K562 (cell line): ENCODE results near the gene TEX264. TPM values are rescaled to one million over a fixed set of nuclear protein-coding genes. Genes with fewer than 3 reads are reported as not detected.
A peak's percentile ranks its signal among the peaks of the same experiment; 100 is the strongest.

Experiments
- ARNT ChIP-seq, 2 experiments: fragments of 450-650 bp; IDR thresholded peaks; 2 replicates each; pipeline ENCODE4 v1.6.1; 2016; ENCODE audit warnings: mild to moderate bottlenecking in 1 of 2
- BRD9 ChIP-seq: fragments of 450-650 bp; IDR thresholded peaks from 2 replicates; pipeline ENCODE4 v1.6.1; 2018; ENCODE audit warnings: low read depth; ENCODE audit not compliant: partially characterized antibody
- BRF1 ChIP-seq: IDR thresholded peaks from 3 replicates; pipeline ENCODE4 v1.6.1; 2011; ENCODE audit warnings: borderline replicate concordance, mild to moderate bottlenecking; ENCODE audit not compliant: insufficient read length; ENCODE audit errors: extremely low read depth
- CBFA2T2 ChIP-seq: fragments of 450-650 bp; conservative IDR thresholded peaks from 2 replicates; pipeline ENCODE4 v1.6.1; 2017; ENCODE audit warnings: mild to moderate bottlenecking
- CBX3 ChIP-seq, 2 experiments: IDR thresholded peaks; 1 replicate in 1 of 2; 2 replicates in 1 of 2; pipeline ENCODE4 v1.6.1; 2012; ENCODE audit warnings: inconsistent platforms in 2 of 2, low read length in 2 of 2, borderline replicate concordance in 1 of 2, control low read depth in 1 of 2
- EP400 ChIP-seq: fragments of 450-650 bp; IDR thresholded peaks from 2 replicates; pipeline ENCODE4 v1.6.1; 2017; ENCODE audit warnings: antibody characterized with exemption, mild to moderate bottlenecking, moderate library complexity
- ETV1 ChIP-seq: fragments of 450-650 bp; conservative IDR thresholded peaks from 2 replicates; pipeline ENCODE4 v1.6.1; 2016; ENCODE audit warnings: missing genetic modification characterization, control low read depth, low read depth, missing compliant biosample characterization
- FOXA3 ChIP-seq, 2 experiments: fragments of 450-650 bp in 1 of 2; sonication (generic) in 1 of 2; formaldehyde crosslinking; IDR thresholded peaks in 1 of 2; conservative IDR thresholded peaks in 1 of 2; 2 replicates each; pipeline versions ENCODE4 v1.4.0 to v1.8.0; 2020 to 2022; ENCODE audit warnings: mild to moderate bottlenecking in 2 of 2, missing genetic modification reagents in 1 of 2
- GTF2E2 ChIP-seq: fragments of 200-800 bp; sonication (Bioruptor generic); IDR thresholded peaks from 2 replicates; pipeline ENCODE4 v1.6.1; 2016; ENCODE audit warnings: missing genetic modification characterization, missing compliant biosample characterization
- HMBOX1 ChIP-seq: sonication (generic); IDR thresholded peaks from 2 replicates; pipeline ENCODE4 v1.6.1; 2016
- HNRNPUL1 ChIP-seq: fragments of 200-400 bp; formaldehyde crosslinking; IDR thresholded peaks from 2 replicates; pipeline ENCODE4 v1.6.1; 2017; ENCODE audit warnings: low read length
- KLF1 ChIP-seq: fragments of 450-650 bp; IDR thresholded peaks from 2 replicates; pipeline ENCODE4 v1.6.1; 2016; ENCODE audit warnings: missing genetic modification characterization, missing compliant biosample characterization
- MEF2D ChIP-seq: conservative IDR thresholded peaks from 2 replicates; pipeline ENCODE4 v1.6.1; 2016; ENCODE audit warnings: low read depth, missing genetic modification characterization, missing compliant biosample characterization
- NCOR1 ChIP-seq: fragments of 450-650 bp; IDR thresholded peaks from 2 replicates; pipeline ENCODE4 v1.6.1; 2016; ENCODE audit warnings: mild to moderate bottlenecking, moderate library complexity
- OTX1 ChIP-seq: fragments of 450-650 bp; formaldehyde crosslinking; IDR thresholded peaks from 2 replicates; pipeline ENCODE4 v1.4.0; 2022; ENCODE audit warnings: mild to moderate bottlenecking
- POLR2AphosphoS5 ChIP-seq: IDR thresholded peaks from 2 replicates; pipeline ENCODE4 v1.6.1; 2011; ENCODE audit warnings: mild to moderate bottlenecking, low read depth, low read length, moderate library complexity; ENCODE audit not compliant: control insufficient read depth, insufficient read depth
- REST ChIP-seq, 2 experiments: fragments of 450-650 bp; formaldehyde crosslinking in 1 of 2; IDR thresholded peaks; 2 replicates each; pipeline versions ENCODE4 v1.4.0 to v1.6.1; 2014 to 2020; ENCODE audit warnings: mild to moderate bottlenecking in 2 of 2, borderline replicate concordance in 1 of 2, low read depth in 1 of 2
- TAL1 ChIP-seq: fragments of 450-650 bp; IDR thresholded peaks from 2 replicates; pipeline ENCODE4 v1.6.1; 2016; ENCODE audit warnings: mild to moderate bottlenecking
- XRCC3 ChIP-seq: fragments of 450-650 bp; IDR thresholded peaks from 2 replicates; pipeline ENCODE4 v1.6.1; 2017; ENCODE audit warnings: mild to moderate bottlenecking, moderate library complexity
- ZFP1 ChIP-seq: fragments of 450-650 bp; formaldehyde crosslinking; IDR thresholded peaks from 2 replicates; pipeline ENCODE4 v1.4.0; 2020; ENCODE audit warnings: mild to moderate bottlenecking, mixed read lengths
- ZNF12 ChIP-seq: sonication (generic); formaldehyde crosslinking; IDR thresholded peaks from 2 replicates; pipeline ENCODE4 v1.4.0; 2020; ENCODE audit warnings: mild to moderate bottlenecking, missing genetic modification reagents
- ZNF174 ChIP-seq: fragments of 250-450 bp; sonication (Bioruptor Pico); IDR thresholded peaks from 2 replicates; pipeline ENCODE4 v1.4.0; 2020; ENCODE audit warnings: mild to moderate bottlenecking
- ZNF239 ChIP-seq: fragments of 250-450 bp; sonication (Bioruptor Pico); IDR thresholded peaks from 2 replicates; pipeline ENCODE4 v1.4.0; 2020; ENCODE audit warnings: mild to moderate bottlenecking
- polyA plus RNA-seq, 8 experiments: library from polyadenylated mRNA; depleted of rRNA in 4 of 8; stranded (reverse) in 5 of 8; unstranded in 3 of 8; fragments of >200 nt; fragmentation: Nextera tagmentation in 2 of 8; fragmentation: Illumina TruSeq in 1 of 8; extraction: Ambion mirVana in 2 of 8; extraction: Trizol in 1 of 8; gene quantifications; 2 replicates each; pipeline versions ENCODE4 v1.2.1 to v1.2.3, GENCODE V29; 2011 to 2014; ENCODE audit warnings: inconsistent platforms in 1 of 8, missing spikeins in 1 of 8
- total RNA-seq, 7 experiments: library from RNA; depleted of rRNA in 6 of 7; stranded (reverse); fragments of >200 nt in 6 of 7; fragmentation: Illumina TruSeq in 2 of 7; extraction: Trizol in 2 of 7; gene quantifications; 2 replicates each; pipeline versions ENCODE4 v1.2.1 to v1.2.3, GENCODE V29; 2011 to 2021; ENCODE audit warnings: low replicate concordance in 1 of 7

Gene TEX264
- total and polyA plus RNA-seq, 9 of the 15 experiments (the other 6 are each of a cell fraction or from before 2014, with no cell fraction given): 4.1 to 47.0 (median 31.0) TPM

GRCh38 chr3:51682079-51682478 is 11.0 kb downstream of the TEX264 start (continued):
- TF ChIP-seq KLF1 (tag): no peak
- TF ChIP-seq HNRNPUL1: no peak
- TF ChIP-seq ZFP1: no peak
- 0 out of 4 replicates have a peak, but pooled peaks of 1 of the 2 experiments have one; percentile 24 for TF ChIP-seq ARNT (IDR thresholded peaks at IDR 0.05)
- TF ChIP-seq NCOR1: peak; percentile 37
- TF ChIP-seq EP400: no peak
- peak; percentile 32; the same call in 1 of the 2 replicates for TF ChIP-seq HMBOX1
- TF ChIP-seq ZNF12 (CRISPR knock-in tag): no peak
- no peak for TF ChIP-seq FOXA3 (CRISPR knock-in tag; conservative IDR thresholded peaks at IDR 0.05 in 1 of 2, IDR thresholded peaks at IDR 0.05 in 1 of 2)
- TF ChIP-seq ZNF174: no peak
- no peak for TF ChIP-seq BRF1
- no peak for TF ChIP-seq BRD9
- peak; percentile 54; the same call in 1 of the 2 replicates for TF ChIP-seq TAL1
- TF ChIP-seq GTF2E2: no peak
- no peak for TF ChIP-seq CBX3 (IDR thresholded peaks at IDR 0.05; ENCODE audit: borderline replicate concordance in 1 of 2, low read length in 2 of 2)
- peak; percentile 69 for TF ChIP-seq ETV1 (tag)
- no peak for TF ChIP-seq MEF2D (tag)
- TF ChIP-seq CBFA2T2: peak; percentile 65
- TF ChIP-seq XRCC3: no peak
- no peak for TF ChIP-seq ZNF239 (CRISPR knock-in tag)
- TF ChIP-seq POLR2AphosphoS5: peak; percentile 60
- TF ChIP-seq OTX1: no peak
- TF ChIP-seq REST (IDR thresholded peaks at IDR 0.05; ENCODE audit: borderline replicate concordance): peak; percentile 66
- TF ChIP-seq REST (CRISPR knock-in tag; IDR thresholded peaks at IDR 0.05; ENCODE audit: low read depth): no peak
